ENCODE results near the gene NFKB1. TPM values are rescaled to one million over a fixed set of nuclear protein-coding genes. Genes with fewer than 3 reads are reported as not detected.
A peak's percentile ranks its signal among the peaks of the same experiment; 100 is the strongest.

Gene NFKB1
- total RNA-seq, 1 donor from 2014 or later, result 64.5 TPM

GRCh38 chr4:102501447-102501696 is 213 bp downstream of the NFKB1 start:
- DNase-seq, result no peak

- no peak for DNase-seq
These were observed 1.3 kb downstream of the NFKB1 start for GRCh38 chr4:102502543-102502818.

- DNase-seq, result peak; percentile 22
These were observed 2.2 kb downstream of the NFKB1 start for GRCh38 chr4:102503301-102503746.

GRCh38 chr4:102503831-102504786 is 3.0 kb downstream of the NFKB1 start:
- no peak for DNase-seq

- DNase-seq, result no peak
These were observed 3.8 kb downstream of the NFKB1 start for GRCh38 chr4:102504941-102505340.

- DNase-seq, result no peak
These were observed 4.5 kb downstream of the NFKB1 start for GRCh38 chr4:102505708-102506107.

GRCh38 chr4:102506523-102506922 is 5.4 kb downstream of the NFKB1 start:
- DNase-seq, result no peak

GRCh38 chr4:102511830-102512605 is 10.9 kb downstream of the NFKB1 start:
- DNase-seq, result no peak

GRCh38 chr4:102514298-102514964 is 13.3 kb downstream of the NFKB1 start:
- peak; percentile 41 for DNase-seq

- DNase-seq, result no peak
These were observed 16.6 kb downstream of the NFKB1 start for GRCh38 chr4:102517753-102518152.

GRCh38 chr4:102518703-102519131 is 17.6 kb downstream of the NFKB1 start:
- peak; percentile 32 for DNase-seq

- no peak for DNase-seq
These were observed 18.8 kb downstream of the NFKB1 start for GRCh38 chr4:102519925-102520324.

GRCh38 chr4:102521570-102521969 is 20.4 kb downstream of the NFKB1 start:
- no peak for DNase-seq

GRCh38 chr4:102522031-102522440 is 20.9 kb downstream of the NFKB1 start:
- DNase-seq, result no peak

- DNase-seq, result no peak
These were observed 23.5 kb downstream of the NFKB1 start for GRCh38 chr4:102524691-102525090.

GRCh38 chr4:102525097-102525496 is 23.9 kb downstream of the NFKB1 start:
- no peak for DNase-seq

- no peak for DNase-seq
These were observed 24.3 kb downstream of the NFKB1 start for GRCh38 chr4:102525504-102525903.

GRCh38 chr4:102526532-102526931 is 25.4 kb downstream of the NFKB1 start:
- no peak for DNase-seq

- DNase-seq, result no peak
These were observed 26.6 kb downstream of the NFKB1 start for GRCh38 chr4:102527695-102528283.

GRCh38 chr4:102529977-102530376 is 28.8 kb downstream of the NFKB1 start:
- no peak for DNase-seq

- no peak for DNase-seq
These were observed 29.8 kb downstream of the NFKB1 start for GRCh38 chr4:102530986-102531385.

- DNase-seq, result no peak
These were observed 30.3 kb downstream of the NFKB1 start for GRCh38 chr4:102531462-102531861.

- no peak for DNase-seq
These were observed 32.2 kb downstream of the NFKB1 start for GRCh38 chr4:102533348-102533747.
